Stomach (tissue), 9 donors: ENCODE measurements around the gene CACNA2D2. TPM values are rescaled to one million over a fixed set of nuclear protein-coding genes. Genes with fewer than 3 reads are reported as not detected.

ENCODE experiments used
- DNase-seq, 2 donors: peaks; one replicate each; pipeline versions ENCODE4 v3.0.0 to v3.0.0-alpha.2; 2013 to 2019
- H3K27ac ChIP-seq, 5 donors: fragments of 200-600 bp in 4 of 5; sonication (generic) in 4 of 5; one replicate each; pipeline ENCODE4 v1.5.1; 2013 to 2019; ENCODE audit warnings: mild to moderate bottlenecking in 1 of 5, moderate library complexity in 1 of 5
- H3K27me3 ChIP-seq, 3 donors: fragments of 200-600 bp; sonication (generic); one replicate each; pipeline ENCODE4 v1.5.1; 2017 to 2019; ENCODE audit warnings: mixed run types in 1 of 3
- H3K36me3 ChIP-seq, 4 donors: fragments of 200-600 bp; sonication (generic); 1 replicate in 3 of 4; 2 replicates in 1 of 4; pipeline ENCODE4 v1.5.1; 2016 to 2019
- H3K4me1 ChIP-seq, 4 donors: fragments of 200-600 bp; sonication (generic); one replicate each; pipeline ENCODE4 v1.5.1; 2016 to 2019
- H3K4me3 ChIP-seq, 4 donors: fragments of 200-600 bp; sonication (generic) in 3 of 4; one replicate each; pipeline ENCODE4 v1.5.1; 2016 to 2019; ENCODE audit warnings: mild to moderate bottlenecking in 1 of 4
- H3K9me3 ChIP-seq, 4 donors: fragments of 200-600 bp; sonication (generic); one replicate each; pipeline ENCODE4 v1.5.1; 2016 to 2019
- CTCF ChIP-seq, 7 experiments: fragments of 450-650 bp in 4 of 7; fragments of 200-600 bp in 3 of 7; sonication (generic) in 3 of 7; IDR thresholded peaks; one replicate each; pipeline ENCODE4 v1.5.1; 2016 to 2019; ENCODE audit warnings: antibody characterized with exemption in 7 of 7, control low read depth in 2 of 7, mild to moderate bottlenecking in 1 of 7
- EP300 ChIP-seq: sonication (generic); formaldehyde crosslinking; IDR thresholded peaks from one replicate; pipeline ENCODE4 v1.6.1; 2017; ENCODE audit warnings: antibody characterized with exemption
- POLR2A ChIP-seq, 4 donors: fragments of 450-650 bp; IDR thresholded peaks; one replicate each; pipeline ENCODE4 v1.6.1; 2016; ENCODE audit warnings: antibody characterized with exemption in 4 of 4, control low read depth in 2 of 4, mild to moderate bottlenecking in 1 of 4, moderate library complexity in 1 of 4
- POLR2AphosphoS5 ChIP-seq, 3 donors: sonication (generic); formaldehyde crosslinking; IDR thresholded peaks; one replicate each; pipeline ENCODE4 v1.6.1; 2016; ENCODE audit warnings: antibody characterized with exemption in 3 of 3
- WGBS, 5 donors: extraction: QIAGEN DNeasy Blood & Tissue Kit in 3 of 5; methylation state at CpG; one replicate each; pipeline versions ENCODE4 v1.1.5 to v1.1.7; 2013 to 2018; 5-methylcytosine and 5-hydroxymethylcytosine counted together
- intact Hi-C: fragments of 100-400 bp; cut with DNase I; formaldehyde crosslinking; loops from one replicate; pipeline ENCODE4 v1.15.1; 2023; ENCODE audit warnings: low total_unique reads
- polyA plus RNA-seq, 3 donors: library from polyadenylated mRNA; stranded (reverse); fragments of 200-250 nt; gene quantifications; one replicate each; pipeline ENCODE4 v1.2.3, GENCODE V29; 2013
- total RNA-seq, 5 donors: library from RNA; depleted of rRNA; stranded (reverse); fragments of >200 nt; gene quantifications; one replicate each; pipeline versions ENCODE4 v1.1.0 to v1.2.3, GENCODE V29; 2014 to 2016
- donor health status: healthy with polysubstance abuse.
- donor health status: Bipolar disorder and iron deficiency.
- donor health status: healthy.

CACNA2D2 gene
- total and polyA plus RNA-seq, 8 donors, result 0.92 to 45.8 (median 1.9) TPM

- no peak for TF ChIP-seq CTCF (IDR thresholded peaks at IDR 0.05)
- no peak for TF ChIP-seq EP300
- TF ChIP-seq POLR2A (IDR thresholded peaks at IDR 0.05), result no peak
- no peak overlapping the region for H3K4me3 ChIP-seq
- intact Hi-C loops, result no loop called here
- DNase-seq, result no peak
- peaks cover 30 to 75% (median 60%) of the 10 kb centered on the region in 4 donors for H3K4me1 ChIP-seq
- no peaks in the 10 kb centered on the region for H3K27me3 ChIP-seq
- H3K36me3 ChIP-seq, result peaks cover 25 to 37% (median 34%) of the 10 kb centered on the region in 4 donors
- H3K27ac ChIP-seq, result peak overlapping the region in 3 of 5 donors; percentile 94 to 96 (median 95)
- H3K9me3 ChIP-seq, result no peaks in the 10 kb centered on the region
- WGBS, 5 donors, result 75 to 89% (median 86%) methylated on average over 11 of the region's 11 CpGs
Measured at GRCh38 chr3:50325497-50326181, 177.8 kb downstream of the CACNA2D2 start.

GRCh38 chr3:50325113-50325480, 178.3 kb downstream of the CACNA2D2 start:
- peak overlapping the region in 4 of 5 donors; percentile 94 to 96 (median 96) for H3K27ac ChIP-seq
- H3K36me3 ChIP-seq, result peaks cover 20 to 32% (median 29%) of the 10 kb centered on the region in 4 donors
- no peak for DNase-seq
- no peaks in the 10 kb centered on the region for H3K9me3 ChIP-seq
- WGBS, 5 donors, result 67 to 92% (median 78%) methylated on average over 1 to 2 of the region's 2 CpGs
- H3K4me1 ChIP-seq, result peaks cover 35 to 81% (median 66%) of the 10 kb centered on the region in 4 donors
- TF ChIP-seq CTCF (IDR thresholded peaks at IDR 0.05) (no peak), POLR2AphosphoS5 (IDR thresholded peaks at IDR 0.05) (no peak)
- intact Hi-C loops, result no loop called here
- no peak overlapping the region for H3K4me3 ChIP-seq
- no peaks in the 10 kb centered on the region for H3K27me3 ChIP-seq

- TF ChIP-seq CTCF (IDR thresholded peaks at IDR 0.05), result peak in 5 of 7 experiments; percentile 80 to 89 (median 83)
- TF ChIP-seq POLR2AphosphoS5 (IDR thresholded peaks at IDR 0.05), result peak in 1 of 3 donors; percentile 5
- TF ChIP-seq EP300, result no peak
- Histone ChIP-seq H3K9me3 (no peaks in the 10 kb centered on the region), H3K36me3 (peaks cover 14 to 30% (median 25%) of the 10 kb centered on the region in 4 donors), H3K4me3 (no peak overlapping the region), H3K27me3 (no peaks in the 10 kb centered on the region), H3K4me1 (peaks cover 41 to 86% (median 71%) of the 10 kb centered on the region in 4 donors), H3K27ac (peak overlapping the region; percentile 33 to 96 (median 95))
- WGBS, 5 donors, result 43 to 47% (median 45%) methylated on average over 4 of the region's 4 CpGs
- intact Hi-C loops, result no loop called here
- DNase-seq, result peak; percentile 69 to 87
Measured at GRCh38 chr3:50324351-50325112, 178.9 kb downstream of the CACNA2D2 start.

DNA sequence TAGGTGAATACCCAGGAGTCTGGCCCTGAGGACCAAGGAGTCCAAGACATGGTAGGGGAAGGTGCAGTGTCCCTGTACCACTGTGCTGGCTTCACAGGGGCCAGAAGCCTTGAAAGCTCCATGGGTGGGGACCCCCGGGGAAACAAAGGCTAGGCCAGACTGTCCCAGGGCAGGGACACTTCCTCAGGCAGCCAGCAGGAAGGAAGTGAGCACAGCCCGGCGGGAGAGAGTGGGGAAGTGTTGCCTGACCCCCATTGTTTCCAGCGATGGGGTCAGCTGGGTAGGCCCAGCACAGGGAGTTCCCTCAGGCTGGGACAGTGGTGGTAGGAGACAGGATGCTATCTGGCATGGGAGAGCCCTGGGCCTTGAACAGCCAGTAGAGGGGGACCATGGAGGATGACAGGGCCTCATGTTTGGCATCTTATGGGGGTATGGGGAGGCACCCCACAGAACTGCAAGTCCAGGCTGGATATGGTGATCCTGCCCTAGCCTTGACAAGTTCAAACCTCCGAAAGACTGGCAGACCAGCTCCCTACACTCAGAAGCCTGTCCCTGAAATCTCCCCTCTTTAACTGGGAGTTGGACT, 179.7 kb downstream of the CACNA2D2 start:
- Histone ChIP-seq H3K4me1 (peaks cover 49 to 88% (median 74%) of the 10 kb centered on the region in 4 donors), H3K27ac (peak overlapping the region; percentile 91 to 96 (median 95)), H3K27me3 (no peaks in the 10 kb centered on the region), H3K36me3 (peaks cover 11 to 33% (median 28%) of the 10 kb centered on the region in 4 donors), H3K4me3 (no peak overlapping the region), H3K9me3 (no peaks in the 10 kb centered on the region)
- DNase-seq, result peak in 1 of 2 donors; percentile 68
- TF ChIP-seq POLR2A (IDR thresholded peaks at IDR 0.05) (no peak), CTCF (IDR thresholded peaks at IDR 0.05) (peak in 1 of 7 experiments; percentile 11), POLR2AphosphoS5 (IDR thresholded peaks at IDR 0.05) (peak in 2 of 3 donors; percentile 49 to 54)
- WGBS, 5 donors, result 54 to 67% (median 63%) methylated on average over 3 to 5 of the region's 5 CpGs
- intact Hi-C loops, result no loop called here
